NB4 (cell line): ENCODE results near the gene COQ10B.

Experiments
- DNase-seq: peaks from one replicate; pipeline ENCODE4 v3.0.0; 2010; ENCODE audit warnings: low read depth
- H3K4me3 ChIP-seq: one replicate; pipeline ENCODE4 v1.5.1; 2011; ENCODE audit warnings: mild to moderate bottlenecking, low read depth, low read length, moderate library complexity
- MYC ChIP-seq: IDR thresholded peaks from 2 replicates; pipeline ENCODE4 v1.6.1; 2011; ENCODE audit warnings: low read depth, low read length
- POLR2A ChIP-seq: IDR thresholded peaks from 2 replicates; pipeline ENCODE4 v1.6.1; 2011; ENCODE audit warnings: mild to moderate bottlenecking; ENCODE audit not compliant: insufficient read length; ENCODE audit errors: extremely low read depth
- TF ChIP-seq, protein P1 (sequence below): IDR thresholded peaks from one replicate; pipeline ENCODE4 v1.5.1; 2012; ENCODE audit warnings: low read depth, low read length
- TF ChIP-seq, protein P2 (sequence below): IDR thresholded peaks from 2 replicates; pipeline ENCODE4 v1.6.1; 2011; ENCODE audit warnings: low read depth, low read length

The COQ10B gene

DNA sequence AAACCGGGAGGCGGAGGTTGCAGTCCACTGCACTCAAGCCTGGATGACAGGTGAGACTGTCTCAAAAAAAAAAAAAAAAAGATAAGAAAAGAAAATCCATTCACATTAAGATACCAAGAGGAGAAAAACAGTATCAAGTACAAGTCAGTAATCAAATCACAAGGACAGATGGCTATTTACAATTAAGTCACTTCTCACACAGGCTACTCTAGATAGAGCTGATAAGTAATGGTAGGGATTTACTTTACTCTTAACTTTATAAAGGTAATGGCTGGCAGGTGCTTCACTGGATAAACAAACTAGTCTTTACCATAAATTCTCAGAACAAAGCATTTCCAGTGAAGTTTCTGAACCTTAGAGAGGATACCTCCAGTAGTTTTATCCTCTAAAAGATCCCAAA lies 30.0 kb upstream of the COQ10B start:
- no peak for TF ChIP-seq MYC
- no peak for TF ChIP-seq POLR2A
- TF ChIP-seq, protein P1, sequence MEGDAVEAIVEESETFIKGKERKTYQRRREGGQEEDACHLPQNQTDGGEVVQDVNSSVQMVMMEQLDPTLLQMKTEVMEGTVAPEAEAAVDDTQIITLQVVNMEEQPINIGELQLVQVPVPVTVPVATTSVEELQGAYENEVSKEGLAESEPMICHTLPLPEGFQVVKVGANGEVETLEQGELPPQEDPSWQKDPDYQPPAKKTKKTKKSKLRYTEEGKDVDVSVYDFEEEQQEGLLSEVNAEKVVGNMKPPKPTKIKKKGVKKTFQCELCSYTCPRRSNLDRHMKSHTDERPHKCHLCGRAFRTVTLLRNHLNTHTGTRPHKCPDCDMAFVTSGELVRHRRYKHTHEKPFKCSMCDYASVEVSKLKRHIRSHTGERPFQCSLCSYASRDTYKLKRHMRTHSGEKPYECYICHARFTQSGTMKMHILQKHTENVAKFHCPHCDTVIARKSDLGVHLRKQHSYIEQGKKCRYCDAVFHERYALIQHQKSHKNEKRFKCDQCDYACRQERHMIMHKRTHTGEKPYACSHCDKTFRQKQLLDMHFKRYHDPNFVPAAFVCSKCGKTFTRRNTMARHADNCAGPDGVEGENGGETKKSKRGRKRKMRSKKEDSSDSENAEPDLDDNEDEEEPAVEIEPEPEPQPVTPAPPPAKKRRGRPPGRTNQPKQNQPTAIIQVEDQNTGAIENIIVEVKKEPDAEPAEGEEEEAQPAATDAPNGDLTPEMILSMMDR: no peak
- TF ChIP-seq, protein P2, sequence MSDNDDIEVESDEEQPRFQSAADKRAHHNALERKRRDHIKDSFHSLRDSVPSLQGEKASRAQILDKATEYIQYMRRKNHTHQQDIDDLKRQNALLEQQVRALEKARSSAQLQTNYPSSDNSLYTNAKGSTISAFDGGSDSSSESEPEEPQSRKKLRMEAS: no peak
- no peak for DNase-seq
- no peak overlapping the region for H3K4me3 ChIP-seq

DNA sequence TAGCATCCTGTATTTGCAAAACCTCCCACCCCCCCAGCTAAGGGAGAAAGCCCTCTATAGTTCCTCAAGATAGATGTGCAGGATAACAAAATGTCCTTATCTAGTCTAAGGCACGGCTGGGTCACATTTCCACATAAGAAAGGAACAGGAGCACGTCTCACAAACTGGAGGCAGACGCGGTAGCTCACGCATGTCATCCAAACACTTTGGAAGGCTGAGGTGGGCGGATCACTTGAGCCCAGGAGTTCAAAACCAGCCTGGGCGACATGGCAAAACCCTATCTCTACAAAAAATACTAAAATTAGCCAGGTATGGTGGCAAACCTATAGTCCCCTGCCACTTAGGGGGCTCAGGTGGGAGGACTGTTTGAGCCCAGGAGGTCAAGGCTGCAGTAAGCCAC lies 27.8 kb upstream of the COQ10B start:
- no peak overlapping the region for H3K4me3 ChIP-seq
- TF ChIP-seq, protein P1: no peak
- TF ChIP-seq POLR2A (no peak), MYC (no peak)
- TF ChIP-seq, protein P2: no peak
- no peak for DNase-seq

DNA sequence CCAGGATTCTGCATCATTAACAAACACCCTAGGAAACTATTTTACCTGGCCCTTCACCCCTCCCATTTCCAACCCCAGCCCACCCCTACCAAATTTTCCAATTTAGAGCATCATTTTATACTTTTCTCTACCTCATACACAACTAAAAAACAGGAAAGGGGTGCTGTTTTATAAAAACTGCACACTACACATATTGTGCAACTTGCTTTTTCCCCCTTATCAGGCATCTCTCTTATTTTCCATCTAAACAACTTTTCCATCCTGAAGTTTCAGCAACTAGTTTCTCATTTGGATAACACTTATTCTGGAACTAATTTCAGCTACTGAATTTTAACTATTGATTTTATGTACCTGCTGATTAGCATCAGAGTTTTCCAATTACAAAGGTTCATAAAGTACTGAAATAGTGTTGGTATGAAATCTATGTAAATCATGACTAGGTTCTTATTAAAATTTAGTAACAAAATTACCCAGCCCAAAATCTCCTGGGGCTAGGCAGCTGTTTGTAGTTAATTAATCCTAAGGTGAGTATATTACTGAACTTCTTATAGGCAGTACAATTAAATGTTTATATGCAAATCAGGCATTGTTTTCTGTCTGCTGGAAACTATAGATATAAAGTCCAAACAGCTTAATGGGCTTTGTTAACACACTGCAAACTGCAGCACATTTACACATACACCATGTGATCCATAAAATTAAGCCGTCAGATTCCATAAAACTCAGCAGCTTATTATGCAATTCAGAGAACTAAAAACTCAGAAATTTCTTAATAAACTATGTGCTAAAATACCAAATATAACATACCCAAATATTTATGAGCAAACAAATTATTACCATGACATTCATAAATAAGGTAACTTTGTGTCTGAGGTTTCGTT lies 26.4 kb upstream of the COQ10B start:
- H3K4me3 ChIP-seq: peak overlapping the region; percentile 6
- DNase-seq: no peak
- TF ChIP-seq, protein P1: no peak
- TF ChIP-seq, protein P2: no peak
- no peak for TF ChIP-seq MYC
- no peak for TF ChIP-seq POLR2A

DNA sequence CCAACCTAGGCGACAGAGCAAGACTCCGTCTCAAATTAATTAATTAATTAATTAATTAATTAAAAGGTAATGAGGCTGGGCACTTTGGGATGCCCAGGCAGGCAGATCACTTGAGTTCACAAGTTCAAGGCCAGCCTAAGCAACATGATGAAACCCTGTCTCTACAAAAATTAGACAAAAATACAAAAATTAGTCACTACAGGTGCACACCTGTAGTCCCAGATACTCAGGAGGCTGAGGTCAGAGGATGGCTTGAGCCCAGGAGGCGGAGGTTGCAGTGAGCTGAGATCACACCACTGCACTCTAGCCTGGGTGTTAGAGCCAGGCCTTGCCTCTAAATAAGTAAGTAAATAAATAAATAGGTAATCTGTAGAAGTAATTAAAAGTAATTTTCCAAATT lies 25.4 kb upstream of the COQ10B start:
- TF ChIP-seq, protein P1: no peak
- TF ChIP-seq POLR2A (no peak), MYC (no peak)
- TF ChIP-seq, protein P2: no peak
- DNase-seq: no peak
- peak overlapping the region; percentile 1 for H3K4me3 ChIP-seq

DNA sequence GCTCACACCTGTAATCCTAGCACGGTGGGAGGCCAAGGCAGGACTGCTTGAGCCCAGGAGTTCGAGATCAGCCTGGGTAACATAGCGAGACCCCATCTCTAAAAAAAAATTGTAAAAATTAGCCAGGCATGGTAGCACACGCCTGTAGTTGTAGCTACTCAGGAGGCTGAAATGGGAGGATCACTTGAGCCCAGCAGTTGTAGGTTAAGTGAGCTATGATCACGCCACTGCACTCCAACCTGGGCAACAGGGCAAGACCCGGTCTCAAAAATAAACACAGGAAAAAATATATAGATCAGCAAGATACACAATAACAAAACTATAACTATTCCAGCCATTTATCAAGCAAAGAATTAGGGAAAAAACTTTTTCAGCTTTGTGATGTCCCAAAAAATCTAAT lies 21.5 kb upstream of the COQ10B start:
- H3K4me3 ChIP-seq: peak overlapping the region; percentile 93
- TF ChIP-seq POLR2A (no peak), MYC (no peak)
- TF ChIP-seq, protein P2: no peak
- TF ChIP-seq, protein P1: no peak

DNA sequence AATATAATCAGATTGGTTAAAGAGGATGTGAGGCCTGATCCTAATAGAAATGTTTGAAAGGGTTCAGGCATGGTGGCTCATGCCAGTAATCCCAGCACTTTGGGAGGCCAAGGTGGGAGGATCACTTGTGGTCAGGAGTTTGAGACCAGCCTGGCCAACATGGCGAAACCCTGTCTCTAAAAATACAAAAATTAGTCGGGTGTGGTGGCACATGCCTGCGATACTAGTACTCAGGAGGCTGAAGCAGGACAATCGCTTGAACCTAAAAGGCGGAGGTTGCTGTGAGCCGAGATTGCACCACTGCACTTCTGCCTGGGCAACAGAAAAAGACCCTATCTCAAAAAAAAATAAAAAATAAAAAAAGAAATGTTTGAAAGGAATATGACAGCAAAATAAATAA lies 20.8 kb upstream of the COQ10B start:
- peak; percentile 47 for DNase-seq
- peak overlapping the region; percentile 93 for H3K4me3 ChIP-seq

More for the DNA sequence above, 21.5 kb upstream of the COQ10B start:
- DNase-seq: no peak
